GM21737 (cell line): ENCODE results near the gene TBCK.
"Not testable (repeated sequence)": the region's sequence is repeated elsewhere in the genome, so short reads cannot be mapped to it uniquely, and the experiment has no call there.

Experiments used
- ATAC-seq: cut with Tn5 transposase; IDR thresholded peaks from one replicate; pipeline ENCODE4 v1.9.1; 2021; ENCODE audit warnings: mild to moderate bottlenecking, moderate library complexity; ENCODE audit not compliant: unreplicated experiment

Gene TBCK

GRCh38 chr4:106132045-106132444 is 184.0 kb downstream of the TBCK start:
- ATAC-seq: no peak

DNA sequence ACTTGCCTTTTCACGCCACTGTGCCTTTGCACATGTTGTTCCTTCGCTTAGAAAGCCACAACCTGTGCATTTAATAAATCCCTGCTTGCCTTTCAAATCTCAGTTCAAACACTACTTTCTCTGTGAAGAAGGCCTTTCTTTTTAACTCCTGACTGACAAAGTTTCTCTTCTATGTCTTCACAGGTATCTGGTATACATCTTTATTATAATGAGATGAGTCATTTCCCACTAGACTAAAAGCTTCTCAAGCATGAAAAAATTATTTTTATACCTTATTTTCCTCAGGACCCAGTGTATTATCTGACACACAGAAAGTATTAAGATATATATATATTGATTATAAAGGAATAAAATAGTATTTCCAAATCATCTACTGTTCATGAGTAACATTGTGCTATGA is 189.9 kb downstream of the TBCK start:
- ATAC-seq: no peak

DNA sequence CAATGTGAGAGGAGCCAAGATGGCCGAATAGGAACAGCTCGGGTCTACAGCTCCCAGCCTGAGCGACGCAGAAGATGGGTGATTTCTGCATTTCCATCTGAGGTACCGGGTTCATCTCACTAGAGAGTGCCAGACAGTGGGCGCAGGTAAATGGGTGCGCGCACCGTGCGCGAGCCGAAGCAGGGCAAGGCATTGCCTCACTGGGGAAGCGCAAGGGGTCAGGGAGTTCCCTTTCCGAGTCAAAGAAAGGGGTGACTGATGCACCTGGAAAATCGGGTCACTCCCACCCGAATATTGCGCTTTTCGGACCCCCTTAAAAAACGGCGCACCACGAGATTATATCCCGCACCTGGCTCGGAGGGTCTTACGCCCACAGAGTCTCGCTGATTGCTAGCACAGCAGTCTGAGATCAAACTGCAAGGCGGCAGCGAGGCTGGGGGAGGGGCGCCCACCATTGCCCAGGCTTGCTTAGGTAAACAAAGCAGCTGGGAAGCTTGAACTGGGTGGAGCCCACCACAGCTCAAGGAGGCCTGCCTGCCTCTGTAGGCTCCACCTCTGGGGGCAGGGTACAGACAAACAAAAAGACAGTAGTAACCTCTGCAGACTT is 196.0 kb downstream of the TBCK start:
- ATAC-seq: not testable (repeated sequence)

DNA sequence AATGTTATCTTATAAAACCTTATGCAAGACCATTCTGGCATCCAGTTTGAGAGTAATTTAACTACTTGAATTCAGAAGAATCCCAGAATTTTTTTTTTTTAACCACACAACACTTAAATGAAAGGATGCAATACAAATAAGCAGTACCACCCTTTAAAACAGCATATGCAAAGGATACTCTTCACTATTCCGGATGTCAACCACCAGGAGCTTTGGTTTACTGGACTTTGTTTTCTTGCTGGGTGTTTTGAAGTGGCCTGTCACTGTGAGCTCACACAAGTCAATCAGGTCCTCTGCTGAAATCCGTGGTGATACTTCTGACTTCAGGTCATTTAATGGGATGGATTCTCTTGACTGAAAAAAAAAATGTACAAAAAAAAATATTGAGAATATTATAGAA is 200.0 kb downstream of the TBCK start:
- no peak for ATAC-seq

- ATAC-seq: no peak
Observed at GRCh38 chr4:106114270-106114669, 201.7 kb downstream of the TBCK start.

DNA sequence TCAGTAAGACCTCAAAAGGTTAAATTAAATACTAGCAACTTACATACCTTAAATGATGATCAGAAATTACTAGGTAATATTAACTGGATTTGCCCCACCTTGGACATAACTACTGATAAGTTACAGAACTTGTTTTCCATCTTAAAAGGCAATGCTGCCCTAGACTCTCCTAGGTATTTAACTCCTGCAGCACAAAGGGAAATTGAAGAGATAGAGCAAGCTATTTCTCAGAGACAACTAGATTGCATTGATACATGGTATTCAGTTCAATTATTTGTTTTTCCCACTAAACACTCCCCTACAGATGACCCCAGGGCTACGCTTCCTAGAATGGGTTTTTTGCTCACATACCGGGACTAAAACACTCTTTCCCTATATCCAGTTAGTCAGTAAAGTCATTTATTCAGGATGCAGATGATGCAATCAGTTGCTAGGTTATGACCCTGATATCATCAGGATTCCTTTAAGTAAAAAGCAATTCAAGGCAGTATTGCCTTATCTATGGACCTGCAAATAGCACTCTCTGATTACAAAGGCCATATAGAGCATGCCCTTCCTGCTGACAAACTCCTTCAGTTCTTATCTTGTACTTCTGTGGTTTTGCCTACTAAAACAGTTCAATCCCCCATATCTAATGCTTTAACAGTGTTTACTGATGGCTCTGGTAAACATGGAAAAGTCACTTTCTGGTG is 204.1 kb downstream of the TBCK start:
- not testable (repeated sequence) for ATAC-seq

DNA sequence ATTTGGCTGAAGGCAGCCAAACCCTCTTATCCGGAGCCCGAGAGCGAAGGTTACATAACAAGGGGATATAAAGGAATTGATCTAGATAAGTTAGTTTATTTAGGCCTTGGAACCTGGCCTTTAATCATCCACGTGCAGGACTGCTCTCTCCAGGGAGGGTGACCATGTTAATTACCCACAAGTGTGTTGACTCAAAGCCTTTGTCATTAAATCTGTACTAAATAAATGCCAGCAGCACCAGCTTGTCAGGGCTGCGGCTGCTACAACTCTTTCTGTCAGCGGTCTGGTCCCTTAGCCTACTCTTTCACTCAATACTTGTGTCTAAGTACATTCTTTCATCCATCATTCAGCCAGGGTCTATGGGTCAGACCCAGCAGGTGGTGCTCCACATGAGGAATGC is 206.1 kb downstream of the TBCK start:
- ATAC-seq: no peak

DNA sequence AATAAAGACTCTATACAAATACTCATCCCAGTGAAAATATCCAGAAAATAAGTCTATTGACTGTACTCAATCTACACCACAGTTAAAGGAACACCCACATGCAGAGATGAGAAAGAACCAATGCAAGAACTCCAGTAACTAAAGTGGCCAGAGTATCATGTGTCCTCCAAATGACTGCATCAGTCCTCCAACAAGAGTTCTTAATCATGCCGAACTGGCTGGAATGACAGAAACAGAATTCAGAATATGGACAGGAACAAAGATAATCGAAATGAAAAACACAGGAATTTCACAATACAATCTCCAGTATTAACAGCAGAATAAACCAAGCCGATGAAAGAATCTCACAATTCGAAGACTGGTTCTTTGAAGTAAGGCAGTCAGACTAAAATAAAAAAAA is 210.3 kb downstream of the TBCK start:
- no peak for ATAC-seq

DNA sequence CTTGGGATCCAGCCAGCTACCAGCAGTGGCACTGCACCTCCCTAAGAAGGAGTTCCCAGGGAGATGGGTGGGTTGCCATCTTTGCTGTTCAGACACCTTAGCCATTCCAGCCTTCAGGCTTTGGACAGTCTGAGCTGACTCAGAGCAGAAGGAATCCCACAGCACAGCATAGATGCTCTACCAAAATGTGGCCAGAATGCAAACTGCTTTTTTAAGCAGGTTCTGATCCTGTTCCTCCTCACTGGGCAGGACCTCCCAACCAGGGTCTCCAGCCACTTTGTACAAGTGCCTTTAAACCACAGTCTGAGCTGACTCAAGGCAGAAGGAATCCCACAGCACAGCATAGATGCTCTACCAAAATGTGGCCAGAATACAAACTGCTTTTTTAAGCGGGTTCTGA is 211.7 kb downstream of the TBCK start:
- no peak for ATAC-seq

DNA sequence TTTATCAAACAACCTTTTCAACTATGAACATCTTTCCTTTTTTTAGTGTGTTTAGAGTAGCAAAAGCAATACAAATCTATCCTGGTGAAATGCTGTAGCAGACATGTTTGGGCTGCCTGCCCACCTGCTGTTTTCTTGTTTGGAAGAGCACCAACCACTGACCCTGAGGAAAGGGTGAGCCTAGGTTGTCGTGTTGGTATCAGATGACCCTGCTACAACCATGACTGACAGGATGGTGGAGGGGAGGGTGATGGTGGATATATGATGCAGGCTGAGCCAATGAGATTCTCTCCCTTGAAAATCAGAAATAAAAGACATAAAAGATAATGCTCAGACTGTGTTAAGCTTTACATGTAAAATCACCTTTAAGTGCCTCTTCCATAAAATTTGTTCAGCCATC is 219.6 kb downstream of the TBCK start:
- no peak for ATAC-seq

DNA sequence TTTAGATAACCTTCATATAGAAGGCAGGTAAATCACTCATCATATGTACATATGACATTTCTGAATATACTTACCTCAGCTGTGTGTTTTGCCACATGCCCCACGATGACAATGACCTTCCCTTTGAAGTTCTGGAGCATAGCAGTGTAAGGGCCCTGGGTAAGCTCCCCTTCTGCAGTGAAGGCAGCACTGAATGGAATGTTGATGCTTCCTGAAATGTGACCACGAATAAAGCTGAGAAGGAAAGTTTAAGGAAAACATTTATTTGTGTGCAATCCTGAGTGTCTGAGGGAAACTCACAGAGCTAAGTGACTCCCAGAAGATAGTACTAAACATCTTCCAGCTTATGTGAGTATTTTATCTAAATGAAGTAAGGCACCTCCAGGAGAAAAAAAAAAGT is 220.6 kb downstream of the TBCK start:
- ATAC-seq: no peak

DNA sequence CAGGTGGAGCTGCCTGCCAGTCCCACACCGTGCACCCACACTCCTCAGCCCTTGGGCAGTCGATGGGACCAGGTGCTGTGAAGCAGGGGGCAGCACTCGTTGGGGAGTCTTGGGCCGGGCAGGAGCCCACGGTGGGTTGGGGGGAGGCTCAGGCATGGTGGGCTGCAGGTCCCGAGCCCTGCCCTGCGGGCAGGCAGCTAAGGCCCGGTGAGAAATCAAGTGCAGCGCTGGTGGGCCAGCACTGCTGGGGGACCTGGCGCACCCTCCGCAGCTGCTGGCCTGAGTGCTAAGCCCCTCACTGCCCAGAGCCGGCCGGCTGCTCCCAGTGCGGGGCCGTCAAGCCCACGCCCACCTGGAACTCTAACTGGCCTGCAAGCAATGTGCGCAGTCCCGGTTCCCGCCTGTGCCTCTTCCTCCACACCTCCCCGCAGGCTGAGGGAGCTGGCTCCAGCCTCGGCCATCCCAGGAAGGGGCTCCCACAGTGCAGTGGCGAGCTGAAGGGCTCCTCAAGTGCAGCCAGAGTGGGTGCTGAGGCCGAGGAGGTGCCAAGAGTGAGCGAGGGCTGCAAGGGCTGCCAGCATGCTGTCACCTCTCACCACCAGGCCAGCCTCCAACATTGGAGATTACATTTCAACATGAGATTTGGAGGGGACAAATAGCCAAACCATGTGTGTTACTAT is 223.5 kb downstream of the TBCK start:
- ATAC-seq: no peak

DNA sequence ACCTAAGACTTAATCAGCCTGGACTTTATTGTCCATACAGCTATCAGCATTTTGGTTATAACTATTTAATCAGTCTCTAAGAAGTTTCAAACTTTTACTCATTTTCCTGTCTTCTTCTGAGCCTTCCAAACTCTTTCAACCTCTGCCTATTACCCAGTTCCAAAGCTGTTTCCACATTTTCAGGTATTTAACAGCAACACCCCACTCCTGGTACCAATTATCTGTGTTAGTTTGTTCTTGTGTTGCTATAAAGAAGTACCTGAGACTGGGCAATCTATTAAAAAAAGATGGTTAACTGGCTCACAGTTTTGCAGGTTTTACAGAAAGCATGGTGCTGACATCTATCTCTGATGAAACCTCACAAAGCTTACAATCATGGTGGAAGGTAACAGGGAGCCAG is 225.2 kb downstream of the TBCK start:
- no peak for ATAC-seq

GRCh38 chr4:106083065-106083464 is 232.9 kb downstream of the TBCK start:
- no peak for ATAC-seq

GRCh38 chr4:106080376-106080775 is 235.6 kb downstream of the TBCK start:
- ATAC-seq: no peak

DNA sequence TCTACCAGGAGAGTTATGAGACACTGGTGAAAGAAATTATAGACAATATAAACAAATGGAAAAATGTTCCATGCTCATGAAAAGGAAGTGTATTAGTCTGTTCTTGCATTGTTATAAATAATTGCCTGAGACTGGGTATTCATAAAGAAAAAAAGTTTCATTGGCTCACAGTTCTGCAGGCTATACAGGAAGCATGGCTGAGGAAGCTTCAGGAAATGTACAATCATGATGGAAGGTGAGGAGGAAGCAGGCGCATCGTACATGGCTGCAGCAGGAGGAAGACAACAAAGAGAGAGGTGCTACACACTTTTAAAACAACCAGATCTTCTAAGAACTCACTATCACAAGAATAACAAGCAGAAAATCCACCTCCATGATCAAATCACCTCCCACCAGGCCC is 236.4 kb downstream of the TBCK start:
- no peak for ATAC-seq

DNA sequence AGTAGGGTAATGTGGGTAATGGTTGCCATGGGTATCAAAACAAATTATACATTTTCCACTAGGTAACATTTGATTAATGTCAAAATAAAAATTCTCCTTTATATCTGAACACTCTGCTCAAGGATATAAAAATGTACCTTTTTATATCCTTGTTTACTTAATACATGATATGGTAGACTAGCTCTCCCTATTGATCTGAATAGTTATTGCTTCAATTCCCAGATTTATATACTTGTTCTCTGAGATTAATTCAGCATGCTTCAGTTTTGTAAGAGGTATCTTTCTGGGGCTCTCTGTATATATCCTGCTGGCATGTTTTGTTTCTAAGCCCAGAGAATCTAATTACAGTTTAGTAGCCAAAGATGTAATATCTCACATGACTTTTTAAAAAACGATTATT is 251.0 kb downstream of the TBCK start:
- no peak for ATAC-seq

- ATAC-seq: no peak
Observed at GRCh38 chr4:106063009-106063408, 253.0 kb downstream of the TBCK start.

DNA sequence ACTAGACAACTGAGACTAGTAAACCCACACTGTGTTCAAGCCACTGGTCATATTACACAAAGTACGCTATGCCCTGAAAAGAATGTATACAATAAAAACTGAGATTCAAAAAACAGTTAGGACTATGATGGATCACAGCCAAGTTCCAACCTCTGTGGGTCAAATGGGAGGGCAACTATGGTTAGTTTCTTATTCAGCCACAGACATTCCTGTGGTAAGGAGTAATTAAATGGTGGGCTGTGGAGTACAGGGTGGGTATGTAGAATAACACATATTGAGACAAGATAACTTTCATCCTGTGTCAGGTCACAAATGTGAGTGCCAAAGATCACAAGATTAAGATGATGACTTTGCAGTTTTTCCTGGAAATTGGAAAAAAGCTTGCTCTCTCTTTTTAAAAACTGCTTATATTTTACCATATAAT is 253.5 kb downstream of the TBCK start:
- ATAC-seq: no peak

DNA sequence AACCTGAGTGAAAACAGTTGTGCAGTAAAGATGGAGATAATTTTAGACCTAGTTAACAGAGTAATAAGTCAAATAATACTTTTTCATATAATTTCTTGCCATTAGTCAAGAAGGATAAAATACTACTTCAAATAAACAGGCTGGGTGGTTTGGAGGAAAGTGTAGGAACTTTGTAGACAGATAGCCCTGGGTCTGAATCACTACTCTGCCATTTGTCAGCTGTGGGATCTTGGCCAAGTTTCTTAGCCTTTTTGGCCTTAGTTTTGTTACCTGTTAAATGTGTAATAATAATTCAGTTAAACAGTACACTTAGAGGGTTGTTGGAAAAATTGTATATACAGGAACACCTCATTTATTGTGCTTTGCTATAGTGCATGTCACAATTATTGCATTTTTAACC is 257.1 kb downstream of the TBCK start:
- no peak for ATAC-seq

DNA sequence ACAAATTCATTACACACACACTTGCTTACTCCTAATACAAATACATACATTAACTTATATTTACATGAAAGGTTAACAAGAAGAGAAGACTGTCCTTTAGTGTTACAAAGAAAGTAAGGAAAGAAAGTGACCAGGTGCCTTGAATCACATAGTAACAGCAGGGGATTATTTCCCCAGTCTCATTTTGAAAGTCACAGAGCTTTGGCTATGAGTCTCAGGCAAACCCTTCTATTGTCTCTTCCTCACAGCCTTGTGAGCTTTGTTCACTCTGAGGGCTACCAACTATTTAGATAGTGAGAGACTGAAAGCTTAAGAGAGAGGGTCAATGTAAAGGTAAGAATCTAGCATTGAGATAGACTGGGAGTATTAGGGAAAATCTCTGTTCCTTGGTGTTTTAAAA is 259.1 kb downstream of the TBCK start:
- ATAC-seq: no peak

GRCh38 chr4:106051514-106051913 is 264.5 kb downstream of the TBCK start:
- ATAC-seq: no peak
